Caco-2 (cell line): Measurements from ENCODE around the gene CLASRP. TPM values are rescaled to one million over a fixed set of nuclear protein-coding genes. Genes with fewer than 3 reads are reported as not detected.

Experiments
- BruUV-seq: library from RNA; stranded (reverse); fragments of 400-500 nt; replicated peaks from 2 replicates; lab custom pipeline; 2021; lab: Mats Ljungman, UMichigan
- CTCF ChIA-PET: fragments of 300-600 bp; sonication (Branson Sonifier 250); formaldehyde crosslinking; loops from one replicate; lab custom pipeline; 2022; ENCODE audit warnings: antibody characterized with exemption; lab: Charles Lee
- POLR2A ChIA-PET: fragments of 300-600 bp; sonication (Branson Sonifier 250); formaldehyde crosslinking; loops from one replicate; lab custom pipeline; 2022; ENCODE audit warnings: antibody characterized with exemption; lab: Charles Lee
- DNase-seq, 2 experiments: peaks; one replicate each; pipeline versions ENCODE4 v3.0.0 to v3.0.0-alpha.2; 2020 to 2022
- H3K27me3 ChIP-seq: replicated peaks from 2 replicates; pipeline ENCODE4 v1.6.0; 2011; ENCODE audit warnings: low read length; ENCODE audit not compliant: control insufficient read depth, insufficient read depth
- H3K36me3 ChIP-seq: 2 replicates; pipeline ENCODE4 v1.5.1; 2011; ENCODE audit warnings: low read length; ENCODE audit not compliant: control insufficient read depth, insufficient read depth
- H3K4me1 ChIP-seq: fragments of 250-450 bp; sonication (Bioruptor Pico); 2 replicates; pipeline ENCODE4 v1.5.1; 2020; ENCODE audit warnings: mild to moderate bottlenecking
- H3K4me3 ChIP-seq: 2 replicates; pipeline ENCODE4 v1.5.1; 2011; ENCODE audit warnings: low read depth, mild to moderate bottlenecking, control low read depth, low read length
- H3K9me3 ChIP-seq: fragments of 250-450 bp; sonication (Bioruptor Pico); 2 replicates; pipeline ENCODE4 v1.5.1; 2020; ENCODE audit warnings: mild to moderate bottlenecking, moderate library complexity
- H3K27ac Mint-ChIP-seq: one replicate; pipeline ENCODE4 v1.8.0; 2022; ENCODE audit warnings: mixed read lengths; ENCODE audit not compliant: unreplicated experiment
- H3K27me3 Mint-ChIP-seq: one replicate; pipeline ENCODE4 v1.8.0; 2022; ENCODE audit warnings: mixed read lengths; ENCODE audit not compliant: insufficient read depth, unreplicated experiment
- H3K36me3 Mint-ChIP-seq: one replicate; pipeline ENCODE4 v1.8.0; 2022; ENCODE audit warnings: mild to moderate bottlenecking, mixed read lengths; ENCODE audit not compliant: insufficient read depth, unreplicated experiment
- H3K4me1 Mint-ChIP-seq: one replicate; pipeline ENCODE4 v1.8.0; 2022; ENCODE audit warnings: low read depth, mixed read lengths; ENCODE audit not compliant: unreplicated experiment
- H3K4me3 Mint-ChIP-seq: one replicate; pipeline ENCODE4 v1.8.0; 2022; ENCODE audit warnings: mild to moderate bottlenecking, moderate library complexity, mixed read lengths; ENCODE audit not compliant: unreplicated experiment
- H3K9me3 Mint-ChIP-seq: one replicate; pipeline ENCODE4 v1.8.0; 2022; ENCODE audit warnings: mixed read lengths; ENCODE audit not compliant: unreplicated experiment
- intact Hi-C: fragments of 100-400 bp; cut with micrococcal nuclease; formaldehyde crosslinking; loops from one replicate; pipeline ENCODE4 v1.10.0; 2022; ENCODE audit not compliant: unreplicated experiment
- total RNA-seq: library from RNA; stranded (reverse); gene quantifications from 2 replicates; pipeline ENCODE4 v1.2.3, GENCODE V29; 2022
- TF ChIP-seq, protein P1 (sequence below), 2 experiments: fragments of 200-600 bp in 1 of 2; IDR thresholded peaks; 1 replicate in 1 of 2; 2 replicates in 1 of 2; pipeline versions ENCODE4 v1.5.1 to v1.8.0; 2011 to 2022; ENCODE audit warnings: antibody characterized with exemption in 1 of 2, control low read depth in 1 of 2, inconsistent platforms in 1 of 2, low read depth in 1 of 2, low read length in 1 of 2, mild to moderate bottlenecking in 1 of 2, moderate library complexity in 1 of 2; ENCODE audit not compliant: insufficient read depth in 1 of 2, severe bottlenecking in 1 of 2, unreplicated experiment in 1 of 2

The CLASRP gene
- total RNA-seq, 1 experiment from 2014 or later, result 104 TPM

DNA sequence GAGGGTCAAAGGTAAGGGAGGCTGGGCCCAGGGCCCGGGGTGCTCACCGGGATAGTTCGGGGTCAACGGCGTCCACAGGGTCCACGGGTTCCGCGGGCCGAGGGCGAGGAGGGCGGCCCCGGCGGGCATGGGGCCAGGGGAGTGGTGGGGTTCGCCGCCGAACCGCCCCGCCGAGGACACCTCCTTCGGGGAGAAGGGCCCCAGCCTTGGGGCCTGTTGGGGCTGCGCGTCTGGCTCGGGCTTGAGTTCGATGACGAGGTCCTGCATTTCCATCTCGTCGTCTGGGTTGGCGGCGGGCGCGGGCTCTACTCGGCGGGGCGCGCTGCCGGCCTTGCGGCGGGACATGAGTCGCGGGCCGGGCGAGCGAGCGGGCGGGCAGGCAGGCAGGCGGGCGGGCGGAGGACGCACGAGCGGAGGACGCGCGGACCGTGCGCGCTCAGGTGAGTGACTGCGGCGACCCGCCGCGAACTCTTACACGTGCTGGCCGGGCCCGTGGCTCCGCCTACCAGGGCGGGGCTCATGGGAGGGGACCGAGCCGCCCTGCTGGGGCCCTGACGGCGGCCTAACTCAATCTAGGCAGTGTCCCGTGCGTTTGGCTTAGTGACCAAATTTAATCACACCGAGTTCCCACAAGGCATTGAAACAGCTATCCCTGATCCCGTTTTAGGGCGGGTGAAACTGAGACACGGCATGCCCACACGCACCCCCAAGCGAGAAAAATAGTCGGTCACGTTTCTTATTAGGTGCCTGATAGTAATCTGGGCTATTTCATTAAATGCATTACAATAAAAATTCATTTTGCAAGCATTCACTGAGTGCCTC, 37.4 kb downstream of the CLASRP start, which contains the start of gene ZNF296:
Gene ZNF296, minus strand, starts transcription at position 450 of the 822 bp plus-strand sequence. Its CDS starts 105 bp downstream, at position 345.
- Histone ChIP-seq H3K9me3 (no peaks in the 10 kb centered on the region), H3K27me3 (no peaks in the 10 kb centered on the region), H3K4me1 (peaks cover 24% of the 10 kb centered on the region), H3K4me3 (peak within 1 kb of the TSS; percentile 89), H3K36me3 (peaks cover 1% of the 10 kb centered on the region; the same call in 1 of the 2 replicates)
- peak; percentile 90 to 94 for DNase-seq
- H3K9me3 Mint-ChIP-seq, result no peaks in the 10 kb centered on the region
- peaks cover 46% of the 10 kb centered on the region for H3K36me3 Mint-ChIP-seq
- H3K27me3 Mint-ChIP-seq, result no peaks in the 10 kb centered on the region
- H3K27ac Mint-ChIP-seq, result peak within 1 kb of the TSS; percentile 25
- H3K4me1 Mint-ChIP-seq, result peaks cover 16% of the 10 kb centered on the region
- intact Hi-C loops, result loop anchor here (1.0 to 10.0 kb wide), 3 partner anchors 15 to 171 kb away; partner anchors contain the start of genes APOE and RELB
- BruUV-seq, result no TSS peak
- POLR2A ChIA-PET, result interaction anchor here (0.6 to 2.9 kb wide), 2 partner anchors 16 to 380 kb away, joined by 3 to 14 read pairs; no protein-coding TSS in a partner anchor
- TF ChIP-seq, protein P1, sequence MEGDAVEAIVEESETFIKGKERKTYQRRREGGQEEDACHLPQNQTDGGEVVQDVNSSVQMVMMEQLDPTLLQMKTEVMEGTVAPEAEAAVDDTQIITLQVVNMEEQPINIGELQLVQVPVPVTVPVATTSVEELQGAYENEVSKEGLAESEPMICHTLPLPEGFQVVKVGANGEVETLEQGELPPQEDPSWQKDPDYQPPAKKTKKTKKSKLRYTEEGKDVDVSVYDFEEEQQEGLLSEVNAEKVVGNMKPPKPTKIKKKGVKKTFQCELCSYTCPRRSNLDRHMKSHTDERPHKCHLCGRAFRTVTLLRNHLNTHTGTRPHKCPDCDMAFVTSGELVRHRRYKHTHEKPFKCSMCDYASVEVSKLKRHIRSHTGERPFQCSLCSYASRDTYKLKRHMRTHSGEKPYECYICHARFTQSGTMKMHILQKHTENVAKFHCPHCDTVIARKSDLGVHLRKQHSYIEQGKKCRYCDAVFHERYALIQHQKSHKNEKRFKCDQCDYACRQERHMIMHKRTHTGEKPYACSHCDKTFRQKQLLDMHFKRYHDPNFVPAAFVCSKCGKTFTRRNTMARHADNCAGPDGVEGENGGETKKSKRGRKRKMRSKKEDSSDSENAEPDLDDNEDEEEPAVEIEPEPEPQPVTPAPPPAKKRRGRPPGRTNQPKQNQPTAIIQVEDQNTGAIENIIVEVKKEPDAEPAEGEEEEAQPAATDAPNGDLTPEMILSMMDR (IDR thresholded peaks at IDR 0.05; ENCODE audit: insufficient read depth in 1 of 2, low read depth in 1 of 2, low read length in 1 of 2, severe bottlenecking in 1 of 2, unreplicated experiment in 1 of 2), result no peak
- peak within 1 kb of the TSS; percentile 82 for H3K4me3 Mint-ChIP-seq
- CTCF ChIA-PET, result interaction anchor here (0.6 to 2.0 kb wide), 3 partner anchors 16 to 275 kb away, joined by 3 to 6 read pairs (median 4); partner anchors contain the start of gene CLASRP

DNA sequence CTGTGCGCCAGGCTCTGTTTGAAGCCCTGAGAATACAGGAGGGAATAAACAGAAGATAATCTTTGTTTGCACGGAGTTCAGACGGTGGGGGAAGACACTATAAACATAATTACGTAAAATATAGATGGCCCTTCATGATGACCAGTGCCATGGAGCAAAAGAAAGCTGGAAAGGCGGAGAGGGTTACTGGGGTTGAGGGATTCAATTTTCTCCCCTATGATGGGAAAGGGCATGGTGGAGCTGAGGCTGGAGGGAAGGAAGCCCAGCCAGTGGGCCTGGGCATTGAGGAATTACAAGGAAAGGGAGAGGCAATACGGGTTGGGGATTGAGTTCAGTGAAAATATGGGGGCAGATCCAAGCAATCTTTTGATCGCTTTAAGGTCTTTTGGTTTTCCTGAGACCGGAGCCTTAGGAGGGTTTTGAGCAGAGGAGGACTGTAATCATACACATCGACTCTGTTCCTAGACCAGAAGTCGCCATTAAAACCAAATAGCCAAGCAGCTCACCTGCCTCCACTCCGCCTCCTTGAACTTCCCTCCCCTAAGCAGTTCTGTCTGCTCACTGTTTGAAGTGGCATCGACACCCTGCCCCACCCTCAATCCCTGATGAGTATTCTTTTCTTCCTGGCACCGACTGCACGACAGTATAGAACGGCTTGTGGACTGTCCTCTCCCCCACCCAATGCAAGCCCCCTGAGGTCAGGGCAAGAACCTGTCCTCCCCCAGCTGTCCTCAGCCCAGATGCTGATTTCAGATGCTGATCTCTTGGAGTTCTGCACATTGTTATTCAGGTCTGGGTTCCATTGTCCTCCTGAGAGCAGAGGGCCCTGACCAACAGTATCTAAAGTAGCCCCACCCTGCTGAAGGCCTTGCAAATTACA, 38.2 kb downstream of the CLASRP start:
- Mint-ChIP-seq H3K4me3 (peak overlapping the region; percentile 82), H3K9me3 (no peaks in the 10 kb centered on the region), H3K27ac (peak overlapping the region; percentile 25), H3K27me3 (no peaks in the 10 kb centered on the region), H3K4me1 (peaks cover 24% of the 10 kb centered on the region), H3K36me3 (peaks cover 49% of the 10 kb centered on the region)
- peak overlapping the region; percentile 89 for H3K4me3 ChIP-seq
- no peaks in the 10 kb centered on the region for H3K9me3 ChIP-seq
- BruUV-seq, result no TSS peak
- TF ChIP-seq, protein P1 (IDR thresholded peaks at IDR 0.05; ENCODE audit: insufficient read depth in 1 of 2, low read depth in 1 of 2, low read length in 1 of 2, severe bottlenecking in 1 of 2, unreplicated experiment in 1 of 2), result no peak
- intact Hi-C loops, result loop anchor here (1.0 to 10.0 kb wide), 3 partner anchors 14 to 172 kb away; partner anchors contain the start of genes APOE and RELB
- POLR2A ChIA-PET, result interaction anchor here (2.9 kb wide), 1 partner anchor 15 kb away, joined by 14 read pairs; no protein-coding TSS in a partner anchor
- DNase-seq, result no peak
- CTCF ChIA-PET, result no interaction called here
- H3K27me3 ChIP-seq, result no peaks in the 10 kb centered on the region
- H3K36me3 ChIP-seq, result no peaks in the 10 kb centered on the region
- peaks cover 24% of the 10 kb centered on the region for H3K4me1 ChIP-seq
